ENCODE measurements around the gene DENND4B. TPM values are rescaled to one million over a fixed set of nuclear protein-coding genes. Genes with fewer than 3 reads are reported as not detected.

The DENND4B gene
- total and polyA plus RNA-seq, 10 of the 15 experiments (the other 5 are each of a cell fraction or from before 2014, with no cell fraction given): 12.0 to 74.8 (median 22.7) TPM

- Histone ChIP-seq H3K4me3 (no peak overlapping the region), H3K4me2 (ENCODE audit: control insufficient read depth, insufficient read depth) (no peak overlapping the region), H3K9me3 (replicated peaks; ENCODE audit: control insufficient read depth, insufficient read depth, low read length) (no peaks in the 10 kb centered on the region), H3K9ac (ENCODE audit: control insufficient read depth, insufficient read depth, low read length) (no peak overlapping the region), H3K4me1 (ENCODE audit: control insufficient read depth, insufficient read depth, low read length) (peaks cover 9% of the 10 kb centered on the region; the same call in 1 of the 2 replicates), H3K27me3 (replicated peaks in 1 of 2; ENCODE audit: control insufficient read depth in 2 of 2, insufficient read depth in 2 of 2, low read length in 1 of 2) (no peaks in the 10 kb centered on the region), H4K20me1 (ENCODE audit: control insufficient read depth, insufficient read depth) (no peaks in the 10 kb centered on the region), H3K79me2 (ENCODE audit: control insufficient read depth, insufficient read depth, low read length) (peaks cover 25% of the 10 kb centered on the region), H2AFZ (ENCODE audit: control insufficient read depth, low read depth, low read length) (no peak overlapping the region), H3K36me3 (ENCODE audit: control insufficient read depth in 2 of 2, insufficient read depth in 2 of 2, low read length in 1 of 2) (peaks cover 0 to 16% of the 10 kb centered on the region in 2 experiments; a peak in 3 of 4 replicates), H3K27ac (ENCODE audit: control insufficient read depth, insufficient read depth) (no peak overlapping the region)
- FAIRE-seq: no peak
- SMC1A ChIA-PET (ENCODE audit: uncharacterized antibody, unreplicated experiment): interaction anchor here (1.4 to 1.5 kb wide), 2 partner anchors 9 to 182 kb away, joined by 3 to 4 read pairs; partner anchors contain the start of gene RAB13
- no TSS peak for BruUV-seq (replicated peaks)
- in situ Hi-C loops (cut with MboI) (loop anchor here (10.0 kb wide), 1 partner anchor 490 kb away; no protein-coding TSS in a partner anchor), intact Hi-C loops (cut with micrococcal nuclease; ENCODE audit: unreplicated experiment) (no loop called here)
- 68% methylated on average over 3 of the region's 3 CpGs for WGBS (ENCODE audit: insufficient coverage, insufficient replicate concordance, low lambda C conversion rate, missing lambda C conversion rate)
- CTCF ChIA-PET: interaction anchor here (1.0 to 1.1 kb wide), 2 partner anchors 18 to 120 kb away, joined by 3 read pairs; partner anchors contain the start of gene JTB
- no peak for DNase-seq (ENCODE audit: low read depth, low spot score)
- TF ChIP-seq PAX5 (IDR thresholded peaks at IDR 0.05; ENCODE audit: borderline replicate concordance, low read depth, low read length): no peak
- no peak for ATAC-seq
- RAD21 ChIA-PET (ENCODE audit: unreplicated experiment): interaction anchor here (0.6 kb wide), 1 partner anchor 350 kb away, joined by 3 read pairs; no protein-coding TSS in a partner anchor
- POLR2A ChIA-PET: interaction anchor here (0.6 kb wide), 1 partner anchor 399 kb away, joined by 4 read pairs; no protein-coding TSS in a partner anchor
Measured at GRCh38 chr1:153995202-153995601, 48.7 kb upstream of the DENND4B start.

DNA sequence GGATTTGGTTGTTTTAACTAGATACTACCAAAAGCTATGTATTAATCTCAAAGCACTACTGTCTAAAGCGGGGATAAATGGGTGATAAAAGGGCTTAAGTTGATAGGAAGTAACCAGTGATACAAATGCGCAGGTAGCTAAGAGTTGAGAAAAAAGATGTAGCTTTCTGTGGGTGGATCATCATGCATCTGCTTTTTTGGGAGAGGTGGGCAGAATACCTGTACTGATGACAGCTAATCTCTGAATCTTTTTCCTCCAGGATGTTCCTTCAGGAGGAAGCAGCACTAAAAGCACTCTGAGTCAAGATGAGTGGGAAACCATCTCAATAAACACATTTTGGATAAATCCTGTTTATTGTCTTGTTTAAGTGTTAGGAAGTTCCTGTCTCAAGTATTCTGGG is 45.3 kb upstream of the DENND4B start:
- peak overlapping the region; percentile 86 for H3K4me3 ChIP-seq
- POLR2A ChIA-PET: interaction anchor here (0.6 to 3.8 kb wide), 7 partner anchors 8 to 199 kb away, joined by 3 to 26 read pairs (median 3); partner anchors contain the start of gene JTB
- CTCF ChIA-PET: interaction anchor here (1.4 kb wide), 1 partner anchor 481 kb away, joined by 3 read pairs; no protein-coding TSS in a partner anchor
- peak overlapping the region; percentile 89 for H3K4me2 ChIP-seq (ENCODE audit: control insufficient read depth, insufficient read depth)
- H2AFZ ChIP-seq (ENCODE audit: control insufficient read depth, low read depth, low read length): no peak overlapping the region
- intact Hi-C loops (cut with micrococcal nuclease; ENCODE audit: unreplicated experiment) (loop anchor here (2.0 to 5.0 kb wide), 2 partner anchors 190 to 281 kb away; partner anchors contain the start of gene HAX1), in situ Hi-C loops (cut with MboI) (loop anchor here (5.0 to 10.0 kb wide), 2 partner anchors 280 to 487 kb away; partner anchors contain the start of gene HAX1)
- no peaks in the 10 kb centered on the region for H3K27me3 ChIP-seq (replicated peaks in 1 of 2; ENCODE audit: control insufficient read depth in 2 of 2, insufficient read depth in 2 of 2, low read length in 1 of 2)
- BruUV-seq (replicated peaks): no TSS peak
- ATAC-seq (no peak), FAIRE-seq (no peak), DNase-seq (ENCODE audit: low read depth, low spot score) (no peak)
- RAD21 ChIA-PET (ENCODE audit: unreplicated experiment): interaction anchor here (1.4 to 2.3 kb wide), 2 partner anchors 13 to 25 kb away, joined by 3 to 10 read pairs; partner anchors contain the start of gene CREB3L4
- 68% methylated on average over 2 of the region's 2 CpGs for WGBS (ENCODE audit: insufficient coverage, insufficient replicate concordance, low lambda C conversion rate, missing lambda C conversion rate)
- H3K36me3 ChIP-seq (ENCODE audit: control insufficient read depth in 2 of 2, insufficient read depth in 2 of 2, low read length in 1 of 2): peaks cover 0 to 16% of the 10 kb centered on the region in 2 experiments; a peak in 3 of 4 replicates
- H3K4me1 ChIP-seq (ENCODE audit: control insufficient read depth, insufficient read depth, low read length): peaks cover 9% of the 10 kb centered on the region
- H3K79me2 ChIP-seq (ENCODE audit: control insufficient read depth, insufficient read depth, low read length): peaks cover 25% of the 10 kb centered on the region
- SMC1A ChIA-PET (ENCODE audit: uncharacterized antibody, unreplicated experiment): interaction anchor here (1.1 to 1.5 kb wide), 4 partner anchors 17 to 227 kb away, joined by 3 to 5 read pairs (median 4); no protein-coding TSS in a partner anchor
- H4K20me1 ChIP-seq (ENCODE audit: control insufficient read depth, insufficient read depth): no peaks in the 10 kb centered on the region
- TF ChIP-seq CREB1 (IDR thresholded peaks at IDR 0.05; ENCODE audit: low read depth): 0 out of 2 replicates have a peak, but pooled peaks have one; percentile 4
- no peak for TF ChIP-seq SIN3A (IDR thresholded peaks at IDR 0.05; ENCODE audit: low read depth, low read length)
- H3K9me3 ChIP-seq (replicated peaks; ENCODE audit: control insufficient read depth, insufficient read depth, low read length): no peaks in the 10 kb centered on the region
- H3K27ac ChIP-seq (ENCODE audit: control insufficient read depth, insufficient read depth): peak overlapping the region; percentile 96
- peak overlapping the region; percentile 98 for H3K9ac ChIP-seq (ENCODE audit: control insufficient read depth, insufficient read depth, low read length)

Measured in GM12878 (cell line).